OCI-LY1 (cell line): ENCODE results near the gene PTPRM.

Source experiments
- H2AFZ ChIP-seq: fragments of 200-600 bp; sonication (generic), shearing (Covaris generic); 2 replicates; pipeline ENCODE4 v1.6.0; 2014; ENCODE audit warnings: antibody characterized with exemption, mild to moderate bottlenecking, low read length
- H3F3A ChIP-seq: fragments of 200-600 bp; sonication (generic), shearing (Covaris generic); 2 replicates; pipeline ENCODE4 v1.6.0; 2014; ENCODE audit warnings: mild to moderate bottlenecking, antibody characterized with exemption, low read length, moderate library complexity; ENCODE audit not compliant: insufficient read depth
- H3K27ac ChIP-seq: fragments of 200-600 bp; sonication (generic); 2 replicates; pipeline ENCODE4 v1.5.1; 2014; ENCODE audit warnings: low read length, mixed run types, mild to moderate bottlenecking, low read depth; ENCODE audit not compliant: poor library complexity, severe bottlenecking
- H3K27me3 ChIP-seq: fragments of 200-600 bp; sonication (generic); 2 replicates; pipeline ENCODE4 v1.6.0; 2014; ENCODE audit warnings: antibody characterized with exemption, mild to moderate bottlenecking, low read length, moderate library complexity; ENCODE audit not compliant: insufficient read depth
- H3K36me3 ChIP-seq: fragments of 200-600 bp; sonication (generic); 2 replicates; pipeline ENCODE4 v1.6.1; 2014; ENCODE audit warnings: mild to moderate bottlenecking, antibody characterized with exemption, low read length, moderate library complexity, mixed read lengths; ENCODE audit not compliant: insufficient read depth
- H3K4me1 ChIP-seq: fragments of 200-600 bp; sonication (generic); 2 replicates; pipeline ENCODE4 v1.5.1; 2014; ENCODE audit warnings: mild to moderate bottlenecking, low read length, moderate library complexity; ENCODE audit not compliant: insufficient read depth, severe bottlenecking
- H3K4me2 ChIP-seq: fragments of 200-600 bp; sonication (generic), shearing (Covaris generic); 2 replicates; pipeline ENCODE4 v1.6.1; 2014; ENCODE audit warnings: low read length
- H3K4me3 ChIP-seq: fragments of 200-600 bp; sonication (generic); 2 replicates; pipeline ENCODE4 v1.5.1; 2014; ENCODE audit warnings: low read length, low read depth, mild to moderate bottlenecking, mixed read lengths; ENCODE audit not compliant: poor library complexity, severe bottlenecking
- H3K79me2 ChIP-seq: fragments of 200-600 bp; shearing (Covaris generic); 2 replicates; pipeline ENCODE4 v1.6.1; 2016; ENCODE audit warnings: mixed run types, low read length, mixed read lengths; ENCODE audit not compliant: insufficient read depth
- H3K9ac ChIP-seq: fragments of 200-600 bp; sonication (generic), shearing (Covaris generic); 2 replicates; pipeline ENCODE4 v1.6.1; 2014; ENCODE audit warnings: mild to moderate bottlenecking, low read length, mixed read lengths
- H3K9me2 ChIP-seq: fragments of 200-600 bp; sonication (generic), shearing (Covaris generic); 2 replicates; pipeline ENCODE4 v1.6.1; 2014; ENCODE audit warnings: low read depth, mild to moderate bottlenecking, low read length, mixed read lengths
- H3K9me3 ChIP-seq: fragments of 200-600 bp; shearing (Covaris generic); 2 replicates; pipeline ENCODE4 v1.6.1; 2014; ENCODE audit warnings: low read length, mixed read lengths
- H4K20me1 ChIP-seq: fragments of 200-600 bp; sonication (generic), shearing (Covaris generic); 2 replicates; pipeline ENCODE4 v1.6.0; 2016; ENCODE audit warnings: mild to moderate bottlenecking, low read length; ENCODE audit not compliant: insufficient read depth
- CTCF ChIP-seq: fragments of 200-600 bp; sonication (generic), shearing (Covaris generic); IDR thresholded peaks from 2 replicates; pipeline ENCODE4 v1.5.1; 2017; ENCODE audit warnings: mild to moderate bottlenecking, antibody characterized with exemption, low read length, moderate library complexity, mixed read lengths
- EZH2 ChIP-seq: fragments of 200-600 bp; sonication (generic), shearing (Covaris generic); IDR thresholded peaks from 2 replicates; pipeline ENCODE4 v1.8.0; 2017; ENCODE audit warnings: borderline replicate concordance, mixed run types, mild to moderate bottlenecking, antibody characterized with exemption, low read length, moderate library complexity, mixed read lengths

Gene PTPRM

GRCh38 chr18:8351161-8351560 lies 784.0 kb downstream of the PTPRM start:
- TF ChIP-seq EZH2: no peak
- H3K4me3 ChIP-seq: no peak overlapping the region
- no peak overlapping the region for H3K9ac ChIP-seq
- H3K9me3 ChIP-seq: no peaks in the 10 kb centered on the region
- no peaks in the 10 kb centered on the region for H3K79me2 ChIP-seq
- no peaks in the 10 kb centered on the region for H4K20me1 ChIP-seq
- H3F3A ChIP-seq: no peaks in the 10 kb centered on the region
- no peaks in the 10 kb centered on the region for H3K36me3 ChIP-seq
- no peaks in the 10 kb centered on the region for H3K9me2 ChIP-seq
- H3K4me2 ChIP-seq: no peak overlapping the region
- no peak overlapping the region for H2AFZ ChIP-seq
- H3K27me3 ChIP-seq: no peaks in the 10 kb centered on the region
- no peaks in the 10 kb centered on the region for H3K4me1 ChIP-seq
- no peak overlapping the region for H3K27ac ChIP-seq

DNA sequence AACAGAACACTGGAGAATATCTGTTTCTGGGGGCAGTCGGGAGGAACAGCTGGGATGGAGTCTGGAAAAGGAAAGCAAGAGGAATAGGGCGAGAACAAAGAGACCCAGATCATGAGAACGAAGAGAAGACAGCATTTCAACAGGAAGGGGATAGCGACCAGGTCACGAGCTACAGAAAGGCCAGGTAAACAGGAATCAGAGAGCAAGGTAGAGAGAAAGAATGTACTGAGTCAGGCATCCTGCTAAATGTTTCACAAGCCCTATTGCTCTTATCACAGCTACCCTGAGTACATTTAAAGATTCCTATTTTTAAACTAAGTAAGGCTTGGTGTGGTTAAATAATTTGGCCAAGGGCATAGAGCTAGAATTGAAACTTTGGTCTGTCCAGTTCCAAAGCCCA lies 787.2 kb downstream of the PTPRM start:
- H3K4me1 ChIP-seq: no peaks in the 10 kb centered on the region
- H3K27ac ChIP-seq: no peak overlapping the region
- no peaks in the 10 kb centered on the region for H4K20me1 ChIP-seq
- no peak overlapping the region for H3K4me2 ChIP-seq
- H3K9me2 ChIP-seq: no peaks in the 10 kb centered on the region
- no peaks in the 10 kb centered on the region for H3K79me2 ChIP-seq
- H3K36me3 ChIP-seq: no peaks in the 10 kb centered on the region
- no peaks in the 10 kb centered on the region for H3K9me3 ChIP-seq
- TF ChIP-seq CTCF: no peak
- no peak for TF ChIP-seq EZH2
- no peaks in the 10 kb centered on the region for H3F3A ChIP-seq
- H3K9ac ChIP-seq: no peak overlapping the region
- H2AFZ ChIP-seq: no peak overlapping the region
- no peak overlapping the region for H3K4me3 ChIP-seq
- no peaks in the 10 kb centered on the region for H3K27me3 ChIP-seq

DNA sequence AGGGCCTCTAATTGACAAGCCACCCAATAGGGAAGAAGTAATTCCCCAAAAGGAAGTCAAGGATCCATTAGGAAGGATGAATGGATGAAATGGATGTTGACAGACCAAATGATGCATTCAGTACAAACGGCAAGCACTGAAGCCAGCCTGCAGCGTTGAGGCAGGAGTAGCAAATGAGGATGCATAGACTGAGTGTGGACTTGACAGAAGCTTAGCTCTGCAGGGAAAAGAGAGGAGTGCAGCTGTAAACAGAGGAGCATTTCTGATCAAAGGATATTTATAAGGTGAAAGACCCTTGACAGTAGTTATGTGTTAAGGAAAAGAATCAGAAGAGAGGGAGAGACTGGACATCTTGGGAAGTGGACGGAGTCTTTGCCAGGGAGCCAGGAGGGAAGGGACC lies 788.9 kb downstream of the PTPRM start:
- H2AFZ ChIP-seq: no peak overlapping the region
- H3K4me3 ChIP-seq: no peak overlapping the region
- H3K9me2 ChIP-seq: no peaks in the 10 kb centered on the region
- H3K9ac ChIP-seq: no peak overlapping the region
- H3K27me3 ChIP-seq: no peaks in the 10 kb centered on the region
- H3K4me2 ChIP-seq: no peak overlapping the region
- no peak overlapping the region for H3K27ac ChIP-seq
- H3K79me2 ChIP-seq: no peaks in the 10 kb centered on the region
- no peaks in the 10 kb centered on the region for H3F3A ChIP-seq
- no peaks in the 10 kb centered on the region for H3K9me3 ChIP-seq
- no peaks in the 10 kb centered on the region for H4K20me1 ChIP-seq
- TF ChIP-seq EZH2: no peak
- TF ChIP-seq CTCF: no peak
- no peaks in the 10 kb centered on the region for H3K36me3 ChIP-seq
- H3K4me1 ChIP-seq: no peaks in the 10 kb centered on the region

DNA sequence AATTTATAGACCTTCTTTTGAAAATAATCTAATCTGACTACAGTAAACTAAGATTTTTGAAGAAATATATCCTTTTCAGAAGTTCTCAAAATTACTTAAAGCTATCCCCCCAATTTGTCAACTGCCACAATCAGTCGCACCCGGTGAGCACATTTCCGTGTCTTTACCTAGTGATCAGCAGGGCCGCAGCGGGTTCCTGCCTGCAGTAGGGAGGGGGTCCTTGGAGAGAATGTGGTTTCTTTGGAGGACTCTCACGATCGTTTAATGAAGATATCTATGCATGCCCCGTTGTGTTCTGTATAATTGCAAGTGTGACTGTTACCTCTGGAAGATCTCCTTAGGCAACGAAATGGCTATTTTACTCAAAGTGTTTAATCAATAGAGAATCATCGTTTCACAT lies 790.2 kb downstream of the PTPRM start:
- H3K27ac ChIP-seq: no peak overlapping the region

More for the DNA sequence above, 790.2 kb downstream of the PTPRM start:
- TF ChIP-seq EZH2 (no peak), CTCF (no peak)
- H3K27me3 ChIP-seq: no peaks in the 10 kb centered on the region
- no peak overlapping the region for H2AFZ ChIP-seq
- H3K4me3 ChIP-seq: no peak overlapping the region
- no peak overlapping the region for H3K4me2 ChIP-seq
- no peak overlapping the region for H3K9ac ChIP-seq
- no peaks in the 10 kb centered on the region for H4K20me1 ChIP-seq
- no peaks in the 10 kb centered on the region for H3K36me3 ChIP-seq
- H3F3A ChIP-seq: no peaks in the 10 kb centered on the region
- no peaks in the 10 kb centered on the region for H3K79me2 ChIP-seq
- no peaks in the 10 kb centered on the region for H3K9me3 ChIP-seq
- H3K9me2 ChIP-seq: no peaks in the 10 kb centered on the region
- H3K4me1 ChIP-seq: no peaks in the 10 kb centered on the region
